ENCODE results near the gene DISP2.

Gene DISP2

DNA sequence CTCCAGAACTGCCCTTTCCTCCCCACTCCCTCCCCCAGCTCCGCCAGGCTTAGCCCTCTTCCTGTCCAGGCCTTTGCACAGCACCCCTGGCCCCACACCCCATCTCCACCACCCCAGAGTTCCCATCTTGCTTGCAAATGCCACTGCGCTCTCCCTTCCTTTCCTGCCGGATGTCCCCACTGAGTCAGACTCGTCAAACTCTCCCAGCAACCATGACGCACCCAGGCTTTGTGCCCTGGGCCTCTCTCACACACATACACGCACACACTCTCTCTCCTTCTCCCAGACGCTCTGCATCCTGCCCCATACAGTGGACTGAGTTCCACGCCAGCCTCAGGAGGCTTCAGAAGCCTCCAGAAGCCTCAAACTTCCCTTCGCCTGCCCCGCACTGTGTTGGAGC is 14.5 kb upstream of the DISP2 start:
- peak; percentile 88 for DNase-seq

DNA sequence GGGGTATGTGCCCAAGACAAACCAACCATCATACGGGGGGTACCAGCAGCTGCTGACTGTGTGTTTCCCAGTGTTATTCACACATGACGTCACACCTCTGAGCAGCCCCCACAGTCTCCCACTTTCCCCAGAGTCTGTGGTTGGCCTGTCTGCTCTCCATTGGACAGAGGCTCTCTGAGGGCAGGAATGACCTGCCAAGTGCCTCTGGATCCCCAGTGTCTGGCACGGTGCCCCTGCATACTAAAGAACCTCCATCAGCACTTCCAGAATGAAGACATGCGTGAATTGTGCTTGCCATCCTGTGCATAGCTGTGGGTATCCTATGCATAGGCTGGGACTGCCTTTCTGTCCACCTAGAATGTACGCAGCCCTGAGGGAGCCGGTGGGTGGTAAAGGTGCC is 13.8 kb upstream of the DISP2 start:
- peak; percentile 40 for DNase-seq

DNA sequence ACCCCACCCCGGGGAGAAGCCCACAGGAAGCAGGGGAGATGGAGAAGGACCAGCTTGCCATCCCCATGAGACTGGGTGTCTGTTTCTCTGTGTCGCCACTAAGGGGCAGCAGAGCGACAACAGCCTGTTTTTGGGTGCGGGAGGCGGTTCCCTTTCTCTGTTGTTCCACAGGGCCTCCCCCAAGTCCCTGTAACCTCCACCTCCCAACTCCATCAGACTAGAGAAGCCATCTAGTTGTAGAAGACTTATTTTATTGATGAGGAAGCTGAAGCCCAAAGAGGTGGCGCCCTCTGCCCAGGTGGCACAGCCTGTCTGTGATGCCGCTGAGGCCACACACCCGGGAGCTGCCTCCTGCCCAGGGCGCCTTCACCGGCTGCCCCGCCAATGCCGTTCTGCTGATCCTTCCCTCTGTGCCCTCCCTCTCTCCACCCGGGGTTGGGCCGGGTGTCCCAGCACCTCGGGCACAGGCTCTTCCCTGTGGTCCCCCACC is 13.3 kb upstream of the DISP2 start:
- peak; percentile 63 for DNase-seq

DNA sequence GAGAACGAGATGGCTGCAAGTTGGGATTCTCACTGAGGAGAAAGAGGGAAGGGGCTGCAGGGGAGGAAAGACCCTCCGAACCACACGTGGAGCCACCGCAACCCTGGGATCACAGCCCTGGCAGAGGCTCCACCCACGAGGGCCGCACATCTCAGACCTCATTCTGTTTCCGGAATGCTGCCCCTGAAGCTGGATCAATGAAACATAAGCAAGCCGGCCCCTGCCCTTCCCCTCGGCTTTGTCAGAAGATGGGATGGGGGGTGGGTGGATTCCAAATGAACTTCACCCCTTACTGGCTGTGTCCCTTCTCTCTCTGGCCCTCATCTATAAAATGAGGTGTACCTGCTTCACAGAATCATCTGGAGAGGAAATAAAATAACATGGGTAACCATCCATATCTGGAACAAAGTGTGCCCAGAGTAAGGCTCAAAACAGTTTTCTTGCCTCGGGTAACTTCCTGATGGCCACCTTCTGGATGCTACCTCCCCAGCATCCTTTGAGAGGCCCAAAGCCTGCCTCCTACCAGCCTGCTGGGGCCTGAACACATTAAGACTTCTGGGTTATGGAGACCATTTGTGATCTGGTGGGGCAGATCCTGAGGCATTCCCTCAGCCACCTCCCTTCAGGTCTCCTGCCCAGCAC is 12.7 kb upstream of the DISP2 start:
- no peak for DNase-seq

DNA sequence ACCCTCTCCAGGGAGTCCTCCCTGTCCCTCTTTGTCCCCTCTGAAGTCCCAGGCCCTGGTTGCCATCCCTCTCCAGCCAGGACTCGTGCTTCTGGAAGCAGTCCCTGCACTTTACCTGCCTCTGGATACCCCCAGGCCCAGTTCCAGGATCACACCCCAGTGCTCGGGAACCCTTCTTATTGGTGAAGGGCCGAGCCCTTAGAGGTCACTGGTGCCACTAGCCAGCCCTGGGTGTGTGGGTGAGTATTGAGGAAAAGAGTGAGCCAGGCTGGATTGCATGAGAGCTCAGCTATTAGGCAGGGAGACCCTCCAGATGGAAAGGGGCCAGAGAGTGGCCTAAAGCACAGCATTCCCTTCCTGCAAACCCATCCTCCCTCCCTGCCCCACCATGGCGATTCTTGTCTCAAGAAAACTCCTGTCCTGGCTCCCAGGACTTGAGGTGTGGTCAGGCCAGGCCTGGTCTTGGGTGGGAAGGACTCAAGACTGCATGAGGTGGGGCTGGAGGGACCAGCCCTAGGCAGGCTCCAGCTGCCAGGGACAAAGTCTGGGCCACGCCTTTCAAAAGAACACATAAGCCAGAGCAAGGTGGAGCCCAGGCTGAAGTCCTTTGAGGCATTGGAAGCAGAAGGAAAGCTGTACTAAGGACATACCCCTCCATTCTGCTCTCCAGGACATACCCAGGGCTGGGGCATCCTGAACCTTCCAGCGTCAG is 12.0 kb upstream of the DISP2 start:
- no peak for DNase-seq

DNA sequence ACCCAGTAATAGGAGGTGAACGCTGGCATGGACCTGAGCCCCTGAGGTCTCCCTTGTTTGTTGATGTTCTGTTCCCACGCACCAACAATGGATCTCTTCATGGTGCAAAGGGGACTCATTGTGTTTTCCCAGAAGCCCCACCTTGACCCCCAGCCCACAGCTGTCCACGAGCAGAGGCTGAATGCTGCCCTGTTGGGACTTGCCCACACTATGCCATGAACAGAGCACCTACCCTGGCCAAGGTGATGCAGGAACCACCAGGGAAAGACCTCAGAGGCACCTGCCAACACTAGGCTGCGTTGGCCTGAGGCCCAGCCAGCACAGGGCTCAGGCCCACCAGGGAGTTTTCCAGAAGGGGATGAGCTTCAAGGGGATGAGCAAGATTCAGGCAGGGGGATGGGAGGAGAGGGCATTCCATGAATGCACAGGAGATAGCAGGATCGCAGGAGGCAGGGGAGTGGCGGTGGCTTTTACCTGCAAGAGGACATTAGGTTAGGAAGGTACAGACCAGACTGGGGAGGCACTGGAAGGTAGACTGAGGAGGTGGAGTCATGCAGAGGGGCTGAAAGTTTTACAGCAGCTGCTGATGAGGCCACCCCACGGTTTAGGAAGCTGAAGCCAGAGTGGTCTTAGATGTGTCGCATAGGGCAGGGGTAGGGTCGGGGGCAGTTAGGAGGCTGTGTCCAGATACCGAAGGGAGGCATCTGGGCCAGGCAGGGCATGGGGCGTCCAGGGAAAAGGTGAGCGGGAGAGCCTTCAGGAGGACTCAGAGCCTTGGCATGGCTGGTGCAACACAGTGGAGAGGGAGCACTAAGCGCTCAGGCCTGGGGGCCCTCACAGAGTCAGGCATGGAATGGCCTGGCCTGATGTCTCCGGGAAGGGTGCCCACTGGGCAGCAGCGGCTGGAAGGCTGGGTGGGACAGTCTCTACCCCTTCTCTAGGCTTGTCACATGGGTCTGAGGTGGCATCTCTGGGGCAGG is 11.2 kb upstream of the DISP2 start:
- DNase-seq = no peak

DNA sequence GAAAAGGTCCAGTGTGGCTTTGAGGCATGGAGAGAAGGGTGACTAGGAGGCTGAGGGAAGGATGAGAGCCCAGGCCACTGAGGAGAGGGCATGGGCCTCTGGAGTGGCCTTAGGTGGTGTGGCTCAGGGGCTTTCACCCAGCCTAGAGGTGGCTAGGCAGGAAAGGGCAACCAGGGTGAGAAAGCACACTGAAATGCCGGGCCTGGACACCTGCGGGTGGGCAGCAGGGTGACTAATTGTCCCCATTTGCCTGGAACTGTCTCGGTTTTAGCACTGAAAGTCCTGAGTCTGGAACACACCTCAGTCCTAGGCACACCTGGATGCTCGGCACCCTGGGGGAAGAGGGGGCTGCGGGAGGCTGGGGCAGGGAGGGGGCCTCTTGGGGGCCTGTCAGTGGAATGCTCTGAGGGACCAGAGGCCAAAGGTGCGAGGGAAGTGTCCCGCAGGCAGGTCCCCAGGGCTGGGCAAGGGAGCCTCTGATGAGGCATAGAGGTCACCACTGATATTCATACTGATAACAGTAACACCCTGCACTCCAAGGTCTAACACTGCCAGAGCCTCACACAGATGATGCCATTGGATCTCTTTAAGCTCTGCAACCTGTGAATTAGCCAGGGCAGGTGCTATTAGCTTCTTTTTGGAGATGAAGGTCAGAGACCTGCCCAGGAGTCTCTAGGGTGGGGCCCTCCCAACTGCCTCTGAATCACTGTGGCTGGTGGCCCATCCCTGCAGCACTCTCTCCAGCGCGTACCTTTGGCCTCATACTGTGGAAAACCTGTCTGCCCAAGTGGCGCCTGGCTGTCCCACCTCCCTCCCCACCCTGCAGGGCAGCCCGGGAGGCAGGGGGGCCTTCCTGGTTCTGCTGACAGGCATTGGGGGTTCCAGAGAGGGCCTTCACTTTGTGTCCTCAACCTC is 10.2 kb upstream of the DISP2 start:
- DNase-seq = no peak

DNA sequence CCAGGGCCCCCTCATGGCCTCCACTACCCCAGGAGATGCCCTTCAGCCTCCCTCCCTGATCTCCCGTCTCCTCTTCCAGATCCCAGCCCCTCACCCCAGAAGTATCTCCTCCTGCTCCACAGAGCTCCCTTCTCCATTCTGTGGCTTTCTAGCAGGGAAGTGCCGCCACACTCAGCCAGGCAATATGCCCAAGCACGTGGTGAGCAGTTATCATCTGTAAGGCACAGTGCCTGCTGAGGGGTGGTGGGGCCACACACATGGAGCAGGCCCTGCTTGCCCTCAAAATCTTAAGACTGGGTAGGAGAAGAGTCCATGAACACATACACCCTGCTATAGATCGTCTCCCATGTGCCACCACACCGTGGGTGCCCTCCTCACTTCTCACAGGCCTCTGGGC is 9.5 kb upstream of the DISP2 start:
- DNase-seq = no peak

DNA sequence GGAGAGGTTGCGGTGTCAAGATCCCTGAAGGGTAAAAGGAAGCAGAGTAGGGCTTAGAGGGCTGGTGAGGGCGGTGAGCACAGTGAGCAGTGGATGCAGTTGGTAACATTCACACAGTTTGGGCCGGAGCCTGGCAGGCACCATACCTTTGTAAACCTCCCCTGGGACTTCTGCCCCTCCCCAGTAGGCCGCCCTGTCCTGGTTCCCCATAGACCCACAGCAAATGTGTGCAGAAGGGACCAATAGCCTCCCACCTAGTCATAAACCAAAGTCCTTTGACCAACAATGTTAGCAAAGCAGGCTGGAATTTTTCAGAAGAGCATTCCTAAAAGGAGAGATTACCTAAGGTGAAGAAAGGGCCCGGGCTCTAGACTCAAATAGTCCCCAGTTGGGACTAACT is 8.9 kb upstream of the DISP2 start:
- no peak for DNase-seq

DNA sequence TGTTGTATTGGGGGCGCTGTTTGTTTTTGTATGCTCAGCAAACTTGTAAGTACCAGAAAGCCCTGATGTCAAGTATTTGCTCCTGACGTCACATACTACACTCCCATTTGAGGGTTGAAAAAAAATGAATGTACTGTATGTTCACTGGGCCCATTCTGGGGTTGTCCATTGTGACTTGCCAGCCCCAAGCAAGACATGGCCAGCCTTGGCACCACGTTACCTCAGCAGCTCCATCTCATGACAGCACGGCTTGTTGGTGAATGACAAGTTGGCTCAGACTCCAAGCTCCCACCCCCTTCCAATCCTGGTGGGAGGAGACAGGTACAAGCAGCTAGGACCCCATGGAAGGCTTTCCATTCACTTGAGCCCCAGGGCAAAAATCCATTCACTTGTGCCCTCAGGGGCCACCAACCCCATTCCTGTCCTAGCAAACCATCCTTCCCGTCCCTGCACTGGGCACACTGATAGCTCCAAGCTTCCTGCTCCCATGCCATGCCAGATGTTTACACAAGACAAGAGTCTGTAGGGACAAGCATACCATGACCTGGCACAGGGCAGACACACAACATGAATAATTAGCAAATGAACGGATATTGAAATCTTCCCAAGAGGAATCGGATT is 5.6 kb upstream of the DISP2 start:
- no peak for DNase-seq

DNA sequence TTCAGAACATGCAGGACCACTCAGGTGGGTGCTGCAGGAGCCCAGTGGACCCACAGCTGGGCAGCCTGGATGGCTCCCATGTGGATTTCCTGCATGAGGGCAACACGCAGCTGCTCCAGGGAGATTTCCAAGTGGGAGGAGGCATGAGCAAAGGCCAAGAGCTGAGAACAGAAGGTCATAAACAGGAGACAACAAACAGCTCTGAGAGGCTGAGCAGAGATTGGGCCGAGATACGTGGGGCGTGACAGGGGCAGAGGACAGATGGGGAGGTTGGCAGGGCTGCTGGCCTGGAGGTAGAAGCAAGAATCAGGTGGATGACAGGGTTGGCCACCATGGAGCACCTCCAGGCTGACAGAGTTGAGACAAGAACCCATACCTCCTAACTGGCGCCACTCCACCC is 4.3 kb upstream of the DISP2 start:
- no peak for DNase-seq

DNA sequence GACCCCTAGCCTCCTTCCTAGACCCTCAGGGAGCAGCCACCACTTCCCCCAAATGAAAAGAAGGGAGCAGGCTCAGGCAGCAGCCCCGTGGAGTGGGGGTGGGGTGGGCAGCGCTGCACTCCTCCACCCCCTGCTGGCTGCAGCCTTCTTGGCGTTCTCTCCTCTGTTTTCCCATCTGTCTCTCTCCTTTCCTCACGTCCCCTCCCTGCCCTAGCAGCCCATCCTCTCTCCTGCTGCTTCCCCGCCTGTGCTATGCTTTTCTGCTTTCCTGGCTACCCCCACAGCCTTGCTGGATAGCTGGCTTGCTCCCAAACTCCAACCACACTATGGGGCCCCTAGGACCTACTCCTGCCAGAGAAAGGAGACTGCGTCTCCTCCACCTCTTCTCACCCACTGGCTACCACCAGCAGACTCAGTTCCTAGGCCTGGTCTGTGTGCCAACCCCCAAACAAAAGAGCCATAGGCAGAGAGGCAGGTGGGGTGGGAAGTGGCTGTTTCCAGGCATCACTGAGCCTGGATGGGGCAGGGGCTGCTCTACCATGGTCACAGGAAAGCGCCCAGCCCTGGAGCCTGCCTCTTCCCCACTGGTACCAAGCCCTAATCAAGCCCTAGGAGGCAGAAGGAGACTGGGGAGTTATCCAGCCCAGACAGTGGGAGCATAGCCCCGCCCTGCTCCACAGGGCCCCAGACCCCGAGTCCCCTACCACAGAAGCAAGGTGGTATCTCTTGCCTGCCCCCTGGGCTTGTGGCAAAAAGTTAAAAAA is 3.4 kb upstream of the DISP2 start:
- DNase-seq = peak; percentile 94

DNA sequence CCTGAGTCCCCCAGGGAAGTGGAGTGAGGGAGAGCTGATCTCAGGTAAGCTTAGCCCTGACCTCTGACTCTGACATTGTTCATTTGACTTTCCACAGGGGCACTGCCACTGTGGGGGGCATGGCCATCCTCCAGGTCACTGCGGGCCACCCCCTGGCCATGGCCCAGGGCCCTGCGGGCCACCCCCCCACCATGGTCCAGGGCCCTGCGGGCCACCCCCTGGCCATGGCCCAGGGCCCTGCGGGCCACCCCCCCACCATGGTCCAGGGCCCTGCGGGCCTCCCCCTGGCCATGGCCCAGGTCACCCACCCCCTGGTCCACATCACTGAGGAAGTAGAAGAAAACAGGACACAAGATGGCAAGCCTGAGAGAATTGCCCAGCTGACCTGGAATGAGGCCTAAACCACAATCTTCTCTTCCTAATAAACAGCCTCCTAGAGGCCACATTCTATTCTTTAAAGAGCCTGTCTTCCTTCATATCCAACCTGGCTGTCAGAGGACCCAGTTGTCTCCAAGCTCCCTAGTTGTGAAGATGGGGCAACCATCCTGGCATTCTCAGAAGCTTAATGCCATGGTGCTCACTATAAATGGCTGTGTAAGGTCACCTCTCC is 1.9 kb upstream of the DISP2 start:
- no peak for DNase-seq

DNA sequence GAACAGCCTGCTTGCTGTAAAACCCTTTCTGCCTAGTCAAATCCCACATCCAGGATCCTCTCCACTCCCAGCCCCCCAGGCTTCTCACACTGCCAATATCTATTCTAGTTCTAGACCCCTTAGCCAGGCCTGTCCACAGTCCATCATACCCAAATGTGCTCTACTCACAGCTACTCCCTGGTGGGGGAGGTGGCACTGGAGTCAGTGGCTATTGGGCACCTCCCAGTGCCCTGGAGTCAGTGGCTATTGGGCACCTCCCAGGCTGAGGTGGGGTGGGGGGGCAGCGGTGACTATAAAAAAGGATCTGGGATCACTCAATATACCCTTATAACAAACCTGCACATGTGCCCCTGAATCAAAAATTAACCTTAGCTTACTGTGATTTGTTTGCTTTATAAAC is 773 bp upstream of the DISP2 start:
- DNase-seq = no peak

DNA sequence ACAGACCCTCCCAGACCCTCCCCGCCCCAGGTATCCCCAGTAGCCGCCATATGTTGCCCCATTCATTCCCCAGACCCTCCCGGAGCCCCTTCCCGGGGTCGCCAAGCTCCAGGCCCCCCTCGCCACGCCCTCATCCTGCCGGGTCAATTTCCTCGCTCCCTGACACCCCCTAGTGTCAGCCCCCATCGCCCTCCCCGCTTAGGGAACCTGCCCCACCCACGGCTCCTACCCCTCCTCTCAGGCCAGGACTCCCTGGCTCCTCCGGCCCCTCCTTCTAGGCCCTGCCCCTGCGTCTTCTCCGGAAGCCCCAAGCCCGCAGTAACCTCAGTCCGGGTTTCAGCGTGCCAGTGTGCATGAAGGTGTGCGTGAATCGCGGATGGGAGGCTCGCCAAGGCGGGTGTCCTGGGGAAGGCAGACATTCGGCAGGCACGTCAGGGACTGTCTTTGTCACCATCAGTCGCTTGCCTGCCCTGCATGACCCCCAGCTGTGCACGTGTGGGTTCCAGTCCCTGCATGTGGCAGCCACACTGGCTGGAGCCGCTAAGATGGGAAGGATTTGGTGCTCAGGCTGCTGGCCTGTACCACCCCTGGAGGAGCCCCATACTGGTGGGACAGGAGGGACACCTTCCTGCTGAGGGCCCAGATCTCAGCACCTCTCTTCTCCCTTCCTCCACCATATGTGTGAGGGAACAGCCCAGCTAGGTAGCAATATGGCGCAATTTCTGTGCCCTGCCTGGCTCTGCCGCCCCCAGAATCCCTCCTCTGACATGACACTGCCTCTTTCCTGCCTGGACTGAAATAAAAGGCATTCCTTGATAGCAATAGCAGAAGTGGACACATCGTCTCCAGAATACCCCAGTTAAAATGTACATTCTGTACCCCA is 693 bp downstream of the DISP2 start:
- DNase-seq = no peak

DNA sequence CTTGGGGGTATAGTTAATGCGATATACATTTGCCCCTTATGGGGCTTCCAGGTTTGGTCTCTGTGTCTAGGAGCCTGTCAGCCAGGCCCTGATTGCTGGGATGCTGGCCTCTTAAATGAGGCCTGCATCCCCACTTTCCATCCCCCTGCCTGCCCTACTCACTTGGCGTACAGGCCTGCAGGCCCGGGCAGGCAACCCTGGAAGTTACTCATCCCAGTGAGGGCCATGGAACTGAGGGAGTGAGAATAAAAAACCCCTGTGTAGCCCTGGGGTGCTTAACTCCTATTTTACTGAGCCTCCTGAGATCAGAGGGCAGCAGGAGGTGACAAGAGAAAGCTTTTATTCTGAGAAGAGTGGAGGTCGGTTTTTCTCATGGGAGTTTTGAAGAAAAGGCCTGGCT is 2.0 kb downstream of the DISP2 start:
- no peak for DNase-seq

DNA sequence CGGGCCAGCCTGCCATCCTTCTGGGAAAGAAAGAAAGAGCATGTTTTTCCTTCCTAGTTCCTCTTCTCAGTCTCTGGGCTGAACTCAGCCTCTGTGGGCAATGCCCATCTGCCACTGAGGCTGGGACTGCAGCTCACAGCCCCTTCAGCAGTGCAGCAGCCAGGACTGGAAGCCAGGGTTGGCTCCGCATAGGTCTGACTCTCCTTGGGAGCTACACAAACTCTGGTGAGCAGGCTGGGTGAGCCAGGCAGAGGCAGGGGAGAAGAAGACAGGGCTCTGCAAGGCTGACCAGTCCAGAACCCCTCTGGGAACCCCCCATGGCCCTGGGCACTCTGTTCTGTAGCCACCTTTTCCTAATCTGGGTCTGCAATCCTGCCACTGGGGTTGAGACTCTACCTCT is 3.6 kb downstream of the DISP2 start:
- no peak for DNase-seq

DNA sequence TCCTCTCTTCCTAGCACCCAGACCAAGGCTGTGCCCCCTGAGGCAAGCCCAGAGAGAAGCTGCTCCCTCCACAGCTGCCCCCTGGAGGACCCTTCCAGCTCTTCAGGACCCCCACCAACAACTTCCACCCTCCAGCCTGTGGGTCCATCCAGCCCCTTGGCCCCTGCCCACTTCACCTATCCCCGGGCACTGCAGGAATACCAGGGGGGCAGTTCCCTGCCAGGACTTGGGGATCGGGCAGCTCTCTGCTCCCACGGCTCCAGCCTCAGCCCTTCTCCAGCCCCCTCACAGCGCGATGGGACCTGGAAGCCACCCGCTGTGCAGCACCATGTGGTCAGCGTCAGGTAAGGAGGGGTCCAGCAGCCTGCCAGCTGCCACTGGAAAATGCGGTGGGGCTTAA is 5.6 kb downstream of the DISP2 start:
- no peak for DNase-seq

DNA sequence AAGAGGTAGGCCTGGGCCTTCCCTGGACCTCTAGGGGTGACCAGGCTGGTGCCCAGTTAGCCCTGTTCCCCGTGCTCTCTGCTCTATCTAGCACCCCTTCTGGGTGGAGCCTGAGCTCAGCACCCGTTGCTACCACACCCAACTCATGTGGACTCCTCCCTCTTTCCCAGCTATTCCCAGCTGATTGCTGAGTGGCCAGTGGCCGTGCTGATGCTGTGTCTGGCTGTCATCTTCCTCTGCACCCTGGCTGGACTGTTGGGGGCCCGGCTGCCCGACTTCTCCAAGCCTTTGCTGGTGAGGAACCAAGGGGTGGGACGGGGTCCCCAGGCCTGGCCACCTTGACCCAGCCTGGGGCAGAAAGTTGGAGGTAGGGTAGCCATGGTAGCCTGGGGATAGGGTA is 6.2 kb downstream of the DISP2 start:
- DNase-seq = no peak

DNA sequence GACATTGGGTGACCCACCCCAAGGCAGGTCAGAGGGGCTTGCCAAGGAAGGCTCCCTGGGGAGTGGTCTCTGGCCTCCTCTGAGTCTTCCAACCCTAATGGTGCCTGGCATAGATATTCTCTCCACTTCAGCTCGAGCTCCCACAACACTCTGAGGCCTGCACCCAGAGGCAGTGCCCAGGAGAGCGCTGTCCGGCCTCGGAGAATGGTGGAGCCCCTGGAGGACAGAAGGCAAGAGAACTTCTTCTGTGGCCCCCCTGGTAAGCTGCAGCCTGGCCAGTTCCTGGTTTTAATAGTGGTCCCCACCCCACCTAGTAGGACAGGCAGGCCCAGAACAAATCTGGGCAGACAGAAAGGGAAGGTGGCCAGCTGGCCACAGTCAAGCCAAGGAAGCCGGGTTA is 7.0 kb downstream of the DISP2 start:
- no peak for DNase-seq
